ENCODE data around the gene ASB8. TPM values are rescaled to one million over a fixed set of nuclear protein-coding genes. Genes with fewer than 3 reads are reported as not detected.

The ASB8 gene
- total RNA-seq, 2 experiments from 2014 or later, result 20.9 to 27.2 TPM

DNA sequence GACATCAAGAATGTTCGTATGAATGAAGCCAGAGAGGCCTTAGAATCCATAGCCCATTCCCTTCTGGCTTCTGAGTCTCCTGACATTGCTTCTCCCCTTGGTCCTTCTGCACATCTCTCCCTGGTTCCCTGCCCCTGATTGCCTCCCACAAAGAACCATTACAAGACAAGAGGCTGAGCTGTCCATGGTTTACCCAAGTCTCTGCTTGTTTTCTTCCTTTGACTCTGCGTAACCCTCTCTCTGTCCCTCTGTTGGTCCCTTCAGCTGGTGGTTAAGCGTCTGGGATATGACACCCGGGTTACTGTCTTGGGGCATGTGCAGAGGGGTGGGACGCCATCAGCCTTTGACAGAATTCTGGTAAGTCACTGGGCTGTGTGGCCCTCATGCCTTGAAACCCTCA is 22.3 kb downstream of the ASB8 start:
- ChIA-PET POLR2A (no interaction called here), CTCF (no interaction called here)
- Mint-ChIP-seq H3K4me1 (ENCODE audit: low read depth) (no peaks in the 10 kb centered on the region), H3K9me3 (no peaks in the 10 kb centered on the region), H3K4me3 (no peak overlapping the region), H3K27me3 (no peaks in the 10 kb centered on the region), H3K36me3 (ENCODE audit: low read depth) (peaks cover 33% of the 10 kb centered on the region), H3K27ac (no peak overlapping the region)
- intact Hi-C loops (cut with micrococcal nuclease), result no loop called here
- no peak for ATAC-seq
- TF ChIP-seq, protein P1, sequence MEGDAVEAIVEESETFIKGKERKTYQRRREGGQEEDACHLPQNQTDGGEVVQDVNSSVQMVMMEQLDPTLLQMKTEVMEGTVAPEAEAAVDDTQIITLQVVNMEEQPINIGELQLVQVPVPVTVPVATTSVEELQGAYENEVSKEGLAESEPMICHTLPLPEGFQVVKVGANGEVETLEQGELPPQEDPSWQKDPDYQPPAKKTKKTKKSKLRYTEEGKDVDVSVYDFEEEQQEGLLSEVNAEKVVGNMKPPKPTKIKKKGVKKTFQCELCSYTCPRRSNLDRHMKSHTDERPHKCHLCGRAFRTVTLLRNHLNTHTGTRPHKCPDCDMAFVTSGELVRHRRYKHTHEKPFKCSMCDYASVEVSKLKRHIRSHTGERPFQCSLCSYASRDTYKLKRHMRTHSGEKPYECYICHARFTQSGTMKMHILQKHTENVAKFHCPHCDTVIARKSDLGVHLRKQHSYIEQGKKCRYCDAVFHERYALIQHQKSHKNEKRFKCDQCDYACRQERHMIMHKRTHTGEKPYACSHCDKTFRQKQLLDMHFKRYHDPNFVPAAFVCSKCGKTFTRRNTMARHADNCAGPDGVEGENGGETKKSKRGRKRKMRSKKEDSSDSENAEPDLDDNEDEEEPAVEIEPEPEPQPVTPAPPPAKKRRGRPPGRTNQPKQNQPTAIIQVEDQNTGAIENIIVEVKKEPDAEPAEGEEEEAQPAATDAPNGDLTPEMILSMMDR (IDR thresholded peaks at IDR 0.05), result no peak
- DNase-seq, result no peak

GRCh38 chr12:48132826-48133225 is 24.5 kb downstream of the ASB8 start:
- H3K9me3 Mint-ChIP-seq, result no peaks in the 10 kb centered on the region
- TF ChIP-seq, protein P1 (IDR thresholded peaks at IDR 0.05), result no peak
- DNase-seq, result no peak
- no peaks in the 10 kb centered on the region for H3K27me3 Mint-ChIP-seq
- peaks cover 3% of the 10 kb centered on the region for H3K4me1 Mint-ChIP-seq (ENCODE audit: low read depth)
- ATAC-seq, result no peak
- no peak overlapping the region for H3K4me3 Mint-ChIP-seq
- CTCF ChIA-PET, result no interaction called here
- peaks cover 39% of the 10 kb centered on the region for H3K36me3 Mint-ChIP-seq (ENCODE audit: low read depth)
- no peak overlapping the region for H3K27ac Mint-ChIP-seq
- POLR2A ChIA-PET, result no interaction called here
- intact Hi-C loops (cut with micrococcal nuclease), result no loop called here

DNA sequence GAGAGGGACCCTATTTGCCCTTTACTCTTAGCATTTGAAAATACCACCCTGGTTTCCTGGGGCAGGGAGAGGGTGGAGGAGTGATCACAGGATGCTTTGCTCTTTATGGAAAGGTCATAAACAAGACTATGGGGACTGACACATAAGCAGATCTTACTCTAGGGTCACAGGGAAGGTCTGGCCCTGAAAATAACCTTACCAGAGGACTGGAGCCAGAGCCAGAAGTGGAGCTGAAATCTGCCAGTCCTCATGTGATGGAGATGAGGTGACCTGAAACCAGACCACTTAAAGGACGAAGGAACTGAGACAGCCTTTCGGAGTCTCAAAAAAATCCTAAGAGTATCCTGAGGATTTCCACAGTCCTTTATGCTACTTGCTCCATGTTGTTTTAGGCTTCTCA is 25.8 kb downstream of the ASB8 start:
- Mint-ChIP-seq H3K4me1 (ENCODE audit: low read depth) (peaks cover 3% of the 10 kb centered on the region), H3K27ac (no peak overlapping the region), H3K27me3 (no peaks in the 10 kb centered on the region), H3K4me3 (no peak overlapping the region), H3K36me3 (ENCODE audit: low read depth) (peaks cover 41% of the 10 kb centered on the region), H3K9me3 (no peaks in the 10 kb centered on the region)
- DNase-seq (no peak), ATAC-seq (no peak)
- intact Hi-C loops (cut with micrococcal nuclease), result no loop called here
- TF ChIP-seq, protein P1 (IDR thresholded peaks at IDR 0.05), result no peak
- ChIA-PET POLR2A (no interaction called here), CTCF (no interaction called here)

GRCh38 chr12:48129376-48129775 is 27.9 kb downstream of the ASB8 start:
- ChIA-PET CTCF (interaction anchor here (1.1 to 1.3 kb wide), 2 partner anchors 166 to 180 kb away, joined by 3 read pairs; partner anchors contain the start of gene TMEM106C), POLR2A (no interaction called here)
- Mint-ChIP-seq H3K27ac (no peak overlapping the region), H3K4me1 (ENCODE audit: low read depth) (peaks cover 3% of the 10 kb centered on the region), H3K27me3 (no peaks in the 10 kb centered on the region), H3K36me3 (ENCODE audit: low read depth) (peaks cover 36% of the 10 kb centered on the region), H3K9me3 (no peaks in the 10 kb centered on the region), H3K4me3 (no peak overlapping the region)
- ATAC-seq (no peak), DNase-seq (no peak)
- TF ChIP-seq, protein P1 (IDR thresholded peaks at IDR 0.05), result no peak
- intact Hi-C loops (cut with micrococcal nuclease), result no loop called here

DNA sequence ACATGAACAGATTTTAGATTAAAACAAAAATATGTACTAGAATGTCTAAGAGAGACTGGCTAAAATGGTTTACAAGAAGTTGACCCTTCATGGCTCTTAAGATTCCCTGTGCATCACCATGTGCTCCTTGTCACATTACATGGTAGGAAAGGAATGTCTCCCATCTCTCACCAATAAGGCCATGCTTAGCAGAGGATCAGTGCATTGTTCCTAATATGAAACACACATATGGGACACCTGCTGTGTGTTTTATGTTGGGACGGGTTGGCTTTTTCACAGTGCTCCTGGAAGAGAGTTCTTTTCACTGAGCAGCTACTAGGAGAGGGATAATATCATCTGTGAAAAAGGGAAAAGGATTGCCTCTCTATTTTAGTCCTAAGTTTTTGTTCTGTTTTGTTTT is 28.5 kb downstream of the ASB8 start:
- TF ChIP-seq, protein P1 (IDR thresholded peaks at IDR 0.05), result no peak
- DNase-seq (no peak), ATAC-seq (no peak)
- Mint-ChIP-seq H3K36me3 (ENCODE audit: low read depth) (peaks cover 31% of the 10 kb centered on the region), H3K9me3 (no peaks in the 10 kb centered on the region), H3K4me3 (no peak overlapping the region), H3K27ac (no peak overlapping the region), H3K4me1 (ENCODE audit: low read depth) (peaks cover 3% of the 10 kb centered on the region), H3K27me3 (no peaks in the 10 kb centered on the region)
- ChIA-PET POLR2A (no interaction called here), CTCF (interaction anchor here (1.3 kb wide), 1 partner anchor 179 kb away, joined by 3 read pairs; no protein-coding TSS in a partner anchor)
- intact Hi-C loops (cut with micrococcal nuclease), result no loop called here

Measured in activated CD8-positive, alpha-beta T cell treated with anti-CD3 and anti-CD28 coated beads for 36 hours (primary cell).